ENCODE results near the gene ABLIM2. TPM values are rescaled to one million over a fixed set of nuclear protein-coding genes. Genes with fewer than 3 reads are reported as not detected.

Gene ABLIM2
- total RNA-seq, 1 experiment from 2014 or later = 6.1 TPM

DNA sequence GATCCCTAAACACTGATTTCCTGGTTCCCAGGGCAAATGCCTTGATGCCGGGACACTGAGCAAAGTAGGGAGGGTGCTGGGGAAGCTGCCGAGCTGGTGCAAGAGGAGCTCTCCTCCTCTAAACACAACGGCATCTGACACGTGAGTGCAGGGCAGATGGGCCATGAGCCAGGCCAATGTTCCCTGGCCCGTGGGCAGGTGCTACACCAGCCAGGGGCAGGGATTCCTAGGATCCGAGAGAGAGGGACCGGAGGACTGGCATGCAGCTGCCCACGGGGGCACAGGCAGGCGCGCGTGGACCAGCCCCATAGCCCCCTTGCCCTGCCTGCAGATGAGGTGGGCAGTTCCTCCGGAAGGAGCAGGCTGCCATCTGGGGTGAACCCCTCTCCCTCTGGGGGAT is 152.1 kb downstream of the ABLIM2 start:
- ATAC-seq = no peak
- CTCF ChIA-PET = no interaction called here
- H3K27me3 ChIP-seq (ENCODE audit: insufficient read depth, low read length) = peaks cover 3% of the 10 kb centered on the region; the same call in 1 of the 2 replicates

DNA sequence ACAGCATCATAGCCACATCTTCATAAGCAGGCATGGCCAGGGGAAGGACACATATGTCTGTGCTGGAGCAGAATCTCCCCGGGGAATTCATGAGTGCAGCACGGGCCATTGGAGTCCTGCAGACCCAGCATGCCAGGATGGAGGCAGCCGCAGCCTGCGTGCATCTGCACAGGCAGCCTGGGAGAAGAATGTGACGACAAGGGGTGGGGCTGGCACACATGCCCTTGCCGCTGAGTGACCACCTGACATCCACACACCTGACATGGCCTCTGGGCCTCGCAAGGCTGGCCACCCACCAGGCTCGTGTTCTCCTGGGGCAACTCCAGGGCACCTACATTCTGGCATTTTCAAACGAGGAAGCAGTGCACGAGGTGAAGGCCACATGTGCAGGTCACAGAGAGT is 152.8 kb downstream of the ABLIM2 start:
- H3K9me3 ChIP-seq (ENCODE audit: control insufficient read depth in 1 of 2, insufficient read depth in 1 of 2, low read depth in 1 of 2, low read length in 2 of 2) = no peaks in the 10 kb centered on the region
- ChIA-PET CTCF (no interaction called here), POLR2A (no interaction called here), RAD21 (ENCODE audit: low non-redundant PET in 1 of 2, low total read pairs in 2 of 2, uncharacterized antibody in 2 of 2, unreplicated experiment in 2 of 2) (no interaction called here)
- no peak overlapping the region for H3K4me2 ChIP-seq (ENCODE audit: low read length)
- no peaks in the 10 kb centered on the region for H4K20me1 ChIP-seq (ENCODE audit: insufficient read depth)
- H3K9me2 ChIP-seq (ENCODE audit: insufficient read depth) = no peaks in the 10 kb centered on the region
- DNase-seq (ENCODE audit: low read depth, low spot score) (no peak), ATAC-seq (no peak)
- H3K79me2 ChIP-seq (ENCODE audit: insufficient read depth, low read length) = no peaks in the 10 kb centered on the region
- H2AFZ ChIP-seq (ENCODE audit: low read depth, low read length, poor library complexity, severe bottlenecking) = no peak overlapping the region
- H3K27ac ChIP-seq (ENCODE audit: low read depth, low read length) = no peak overlapping the region
- no peak overlapping the region for H3K4me3 ChIP-seq (replicated peaks in 1 of 2; ENCODE audit: low read depth in 1 of 2, low read length in 2 of 2)
- BruUV-seq (replicated peaks) = no TSS peak
- intact Hi-C loops (cut with micrococcal nuclease) = no loop called here
- no peaks in the 10 kb centered on the region for H3K27me3 ChIP-seq (ENCODE audit: insufficient read depth, low read length)
- no peak for TF ChIP-seq EZH2phosphoT487 (IDR thresholded peaks at IDR 0.05; ENCODE audit: borderline replicate concordance)
- no peak for TF ChIP-seq ELF1 (IDR thresholded peaks at IDR 0.05; ENCODE audit: borderline replicate concordance, low read depth)
- no peak for TF ChIP-seq RAD21 (IDR thresholded peaks at IDR 0.05; ENCODE audit: low read depth)
- TF ChIP-seq, protein P1, sequence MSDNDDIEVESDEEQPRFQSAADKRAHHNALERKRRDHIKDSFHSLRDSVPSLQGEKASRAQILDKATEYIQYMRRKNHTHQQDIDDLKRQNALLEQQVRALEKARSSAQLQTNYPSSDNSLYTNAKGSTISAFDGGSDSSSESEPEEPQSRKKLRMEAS (IDR thresholded peaks at IDR 0.05) = no peak
- no peaks in the 10 kb centered on the region for H3K36me3 ChIP-seq (ENCODE audit: control insufficient read depth in 1 of 2, insufficient read depth in 2 of 2, low read length in 2 of 2)
- H3K9ac ChIP-seq (ENCODE audit: low read length) = no peak overlapping the region
- H3K4me1 ChIP-seq (ENCODE audit: control insufficient read depth in 1 of 2, insufficient read depth in 2 of 2, low read length in 2 of 2) = no peaks in the 10 kb centered on the region

More for the DNA sequence above, 152.1 kb downstream of the ABLIM2 start:
- Histone ChIP-seq H3K9ac (ENCODE audit: low read length) (no peak overlapping the region), H2AFZ (ENCODE audit: low read depth, low read length, poor library complexity, severe bottlenecking) (no peak overlapping the region), H3K9me2 (ENCODE audit: insufficient read depth) (no peaks in the 10 kb centered on the region), H3K4me2 (ENCODE audit: low read length) (no peak overlapping the region), H3K9me3 (ENCODE audit: control insufficient read depth in 1 of 2, insufficient read depth in 1 of 2, low read depth in 1 of 2, low read length in 2 of 2) (no peaks in the 10 kb centered on the region), H3K4me3 (replicated peaks in 1 of 2; ENCODE audit: low read depth in 1 of 2, low read length in 2 of 2) (no peak overlapping the region), H4K20me1 (ENCODE audit: insufficient read depth) (no peaks in the 10 kb centered on the region), H3K27ac (ENCODE audit: low read depth, low read length) (no peak overlapping the region), H3K36me3 (ENCODE audit: control insufficient read depth in 1 of 2, insufficient read depth in 2 of 2, low read length in 2 of 2) (no peaks in the 10 kb centered on the region), H3K79me2 (ENCODE audit: insufficient read depth, low read length) (no peaks in the 10 kb centered on the region), H3K4me1 (ENCODE audit: control insufficient read depth in 1 of 2, insufficient read depth in 2 of 2, low read length in 2 of 2) (no peaks in the 10 kb centered on the region)
- BruUV-seq (replicated peaks) = no TSS peak
- ChIA-PET POLR2A (no interaction called here), RAD21 (ENCODE audit: low non-redundant PET in 1 of 2, low total read pairs in 2 of 2, uncharacterized antibody in 2 of 2, unreplicated experiment in 2 of 2) (no interaction called here)
- intact Hi-C loops (cut with micrococcal nuclease) = no loop called here
- DNase-seq (ENCODE audit: low read depth, low spot score) = no peak
- TF ChIP-seq CEBPB (IDR thresholded peaks at IDR 0.05; ENCODE audit: low read depth) (no peak), JUND (IDR thresholded peaks at IDR 0.05) (no peak), SP1 (IDR thresholded peaks at IDR 0.05; ENCODE audit: low read depth) (no peak), ELF1 (IDR thresholded peaks at IDR 0.05; ENCODE audit: borderline replicate concordance, low read depth) (no peak), POLR2AphosphoS5 (IDR thresholded peaks at IDR 0.05; ENCODE audit: low read depth, low read length) (no peak), YY1 (IDR thresholded peaks at IDR 0.05; ENCODE audit: extremely low read depth, insufficient replicate concordance, low read depth, low read length) (no peak), SRF (IDR thresholded peaks at IDR 0.05; ENCODE audit: low read depth) (no peak), FOSL1 (IDR thresholded peaks at IDR 0.05; ENCODE audit: low read depth) (no peak), EGR1 (IDR thresholded peaks at IDR 0.05; ENCODE audit: low read depth) (no peak)
- TF ChIP-seq, protein P1 (IDR thresholded peaks at IDR 0.05) = no peak
